Right renal pelvis (tissue), 4 donors: ENCODE results near the gene CENPS. TPM values are rescaled to one million over a fixed set of nuclear protein-coding genes. Genes with fewer than 3 reads are reported as not detected.
"Not testable (repeated sequence)": the region's sequence is repeated elsewhere in the genome, so short reads cannot be mapped to it uniquely, and the experiment has no call there.

Experiments
- DNase-seq, 4 donors: peaks; one replicate each; pipeline ENCODE4 v3.0.0-alpha.2; 2013; ENCODE audit warnings: low read depth in 4 of 4, low spot score in 3 of 4, missing footprints in 1 of 4
- polyA plus RNA-seq, 4 donors: library from polyadenylated mRNA; unstranded; fragments of 120-200 nt; gene quantifications; one replicate each; pipeline ENCODE4 v1.2.1, GENCODE V29; 2013; ENCODE audit not compliant: insufficient read length in 4 of 4

The CENPS gene
- polyA plus RNA-seq = 10 to 100 TPM; 34.0 to 43.0 (median 38.8) TPM

GRCh38 chr1:10430216-10431069, at the start of gene CENPS:
TSS of gene CENPS (plus strand) at chr1:10430433. CDS start at chr1:10430518, 85 bp downstream.
- DNase-seq = peak; percentile 75 to 96 (median 86)

- no peak for DNase-seq
Observed at GRCh38 chr1:10380594-10381275, 49.5 kb upstream of the CENPS start.

- DNase-seq = no peak
Observed at GRCh38 chr1:10383630-10384029, 46.6 kb upstream of the CENPS start.

GRCh38 chr1:10384219-10384618, 46.0 kb upstream of the CENPS start:
- DNase-seq = no peak

- DNase-seq = no peak
Observed at GRCh38 chr1:10386761-10387676, 43.2 kb upstream of the CENPS start.

GRCh38 chr1:10387677-10388386, 42.4 kb upstream of the CENPS start:
- peak in 2 of 4 donors; percentile 13 to 16 for DNase-seq

- DNase-seq = no peak
Observed at GRCh38 chr1:10388387-10388715, 41.9 kb upstream of the CENPS start.

GRCh38 chr1:10389271-10389973, 40.8 kb upstream of the CENPS start:
- DNase-seq = no peak

- DNase-seq = no peak
Observed at GRCh38 chr1:10396870-10397269, 33.4 kb upstream of the CENPS start.

GRCh38 chr1:10398278-10398733, 31.9 kb upstream of the CENPS start:
- no peak for DNase-seq

GRCh38 chr1:10398734-10399443, 31.3 kb upstream of the CENPS start, which contains the start of gene PGD:
TSS of gene PGD (plus strand) at chr1:10399064. CDS start at chr1:10399118, 54 bp downstream.
- DNase-seq = peak; percentile 91 to 95 (median 94)

GRCh38 chr1:10399444-10399941, 30.7 kb upstream of the CENPS start:
- DNase-seq = peak in 1 of 4 donors; percentile 14

GRCh38 chr1:10400013-10400412, 30.2 kb upstream of the CENPS start:
- DNase-seq = no peak

GRCh38 chr1:10401281-10401680, 29.0 kb upstream of the CENPS start:
- no peak for DNase-seq

- no peak for DNase-seq
Observed at GRCh38 chr1:10402729-10403274, 27.4 kb upstream of the CENPS start.

GRCh38 chr1:10407201-10407600, 23.0 kb upstream of the CENPS start:
- no peak for DNase-seq

- DNase-seq = no peak
Observed at GRCh38 chr1:10415211-10415930, 14.9 kb upstream of the CENPS start.

GRCh38 chr1:10415967-10416366, 14.3 kb upstream of the CENPS start:
- not testable (repeated sequence) for DNase-seq
